ENCODE results near the gene GLCE.

GRCh38 chr15:69150336-69150735 is 10.1 kb upstream of the GLCE start:
- TF ChIP-seq TAF1 (conservative IDR thresholded peaks at IDR 0.05) (no peak), CTCF (IDR thresholded peaks at IDR 0.05; ENCODE audit: low read depth, low read length, missing input control) (no peak), SP1 (IDR thresholded peaks at IDR 0.05) (no peak), FOXA2 (IDR thresholded peaks at IDR 0.05) (no peak), ATF3 (IDR thresholded peaks at IDR 0.05) (no peak), HNF4G (IDR thresholded peaks at IDR 0.05) (no peak), GABPA (IDR thresholded peaks at IDR 0.05 in 1 of 2, conservative IDR thresholded peaks at IDR 0.05 in 1 of 2) (no peak), YY1 (IDR thresholded peaks at IDR 0.05) (no peak), FOXA1 (IDR thresholded peaks at IDR 0.05) (no peak)
- TF ChIP-seq, protein P1, sequence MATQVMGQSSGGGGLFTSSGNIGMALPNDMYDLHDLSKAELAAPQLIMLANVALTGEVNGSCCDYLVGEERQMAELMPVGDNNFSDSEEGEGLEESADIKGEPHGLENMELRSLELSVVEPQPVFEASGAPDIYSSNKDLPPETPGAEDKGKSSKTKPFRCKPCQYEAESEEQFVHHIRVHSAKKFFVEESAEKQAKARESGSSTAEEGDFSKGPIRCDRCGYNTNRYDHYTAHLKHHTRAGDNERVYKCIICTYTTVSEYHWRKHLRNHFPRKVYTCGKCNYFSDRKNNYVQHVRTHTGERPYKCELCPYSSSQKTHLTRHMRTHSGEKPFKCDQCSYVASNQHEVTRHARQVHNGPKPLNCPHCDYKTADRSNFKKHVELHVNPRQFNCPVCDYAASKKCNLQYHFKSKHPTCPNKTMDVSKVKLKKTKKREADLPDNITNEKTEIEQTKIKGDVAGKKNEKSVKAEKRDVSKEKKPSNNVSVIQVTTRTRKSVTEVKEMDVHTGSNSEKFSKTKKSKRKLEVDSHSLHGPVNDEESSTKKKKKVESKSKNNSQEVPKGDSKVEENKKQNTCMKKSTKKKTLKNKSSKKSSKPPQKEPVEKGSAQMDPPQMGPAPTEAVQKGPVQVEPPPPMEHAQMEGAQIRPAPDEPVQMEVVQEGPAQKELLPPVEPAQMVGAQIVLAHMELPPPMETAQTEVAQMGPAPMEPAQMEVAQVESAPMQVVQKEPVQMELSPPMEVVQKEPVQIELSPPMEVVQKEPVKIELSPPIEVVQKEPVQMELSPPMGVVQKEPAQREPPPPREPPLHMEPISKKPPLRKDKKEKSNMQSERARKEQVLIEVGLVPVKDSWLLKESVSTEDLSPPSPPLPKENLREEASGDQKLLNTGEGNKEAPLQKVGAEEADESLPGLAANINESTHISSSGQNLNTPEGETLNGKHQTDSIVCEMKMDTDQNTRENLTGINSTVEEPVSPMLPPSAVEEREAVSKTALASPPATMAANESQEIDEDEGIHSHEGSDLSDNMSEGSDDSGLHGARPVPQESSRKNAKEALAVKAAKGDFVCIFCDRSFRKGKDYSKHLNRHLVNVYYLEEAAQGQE (IDR thresholded peaks at IDR 0.05), result no peak
- TF ChIP-seq, protein P2, sequence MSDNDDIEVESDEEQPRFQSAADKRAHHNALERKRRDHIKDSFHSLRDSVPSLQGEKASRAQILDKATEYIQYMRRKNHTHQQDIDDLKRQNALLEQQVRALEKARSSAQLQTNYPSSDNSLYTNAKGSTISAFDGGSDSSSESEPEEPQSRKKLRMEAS (IDR thresholded peaks at IDR 0.05), result no peak

All from liver (tissue), 3 donors.